ENCODE measurements around the gene NTN1.

GRCh38 chr17:9095390-9095789, 74.1 kb downstream of the NTN1 start:
- no peak for TF ChIP-seq CTCF (IDR thresholded peaks at IDR 0.05)
- TF ChIP-seq POLR2A (IDR thresholded peaks at IDR 0.05) = no peak

Measured in uterus (tissue), 2 donors.